ENCODE data around the gene LGALS4. TPM values are rescaled to one million over a fixed set of nuclear protein-coding genes. Genes with fewer than 3 reads are reported as not detected.
"Not testable (repeated sequence)": the region's sequence is repeated elsewhere in the genome, so short reads cannot be mapped to it uniquely, and the experiment has no call there.

The LGALS4 gene
- total and polyA plus RNA-seq, 9 donors, result 0.67 to 45.5 (median 1.3) TPM

GRCh38 chr19:38819231-38819920, 6.6 kb upstream of the LGALS4 start:
- H3K4me1 ChIP-seq (ENCODE audit: control insufficient read depth, insufficient read depth, low read length), result peaks cover 10% of the 10 kb centered on the region
- WGBS (ENCODE audit: insufficient coverage), result 77% methylated on average over 10 of the region's 13 CpGs
- peaks cover 35% of the 10 kb centered on the region for H3K36me3 ChIP-seq (ENCODE audit: control insufficient read depth, insufficient read depth, low read length)
- no peak overlapping the region for H3K4me3 ChIP-seq (ENCODE audit: low read length)
- DNase-seq, result peak; percentile 27
- peak overlapping the region; percentile 16 for H3K27ac ChIP-seq (ENCODE audit: low read length)
- no peaks in the 10 kb centered on the region for H3K27me3 ChIP-seq (ENCODE audit: control insufficient read depth, insufficient read depth, low read length)
- H3K9me3 ChIP-seq (replicated peaks; ENCODE audit: control insufficient read depth, low read depth, low read length), result no peaks in the 10 kb centered on the region

- H3K4me3 ChIP-seq (ENCODE audit: low read length), result no peak overlapping the region
- no peak for DNase-seq
- no peak overlapping the region for H3K27ac ChIP-seq (ENCODE audit: low read length)
- H3K9me3 ChIP-seq (replicated peaks; ENCODE audit: control insufficient read depth, low read depth, low read length), result no peaks in the 10 kb centered on the region
- no peaks in the 10 kb centered on the region for H3K27me3 ChIP-seq (ENCODE audit: control insufficient read depth, insufficient read depth, low read length)
- H3K36me3 ChIP-seq (ENCODE audit: control insufficient read depth, insufficient read depth, low read length), result peaks cover 40% of the 10 kb centered on the region
- 92% methylated on average over 11 of the region's 15 CpGs for WGBS (ENCODE audit: insufficient coverage)
- H3K4me1 ChIP-seq (ENCODE audit: control insufficient read depth, insufficient read depth, low read length), result peaks cover 10% of the 10 kb centered on the region
Observed at GRCh38 chr19:38817081-38817480, 4.3 kb upstream of the LGALS4 start.

- WGBS (ENCODE audit: insufficient coverage), result 93% methylated on average over 15 of the region's 18 CpGs
- Histone ChIP-seq H3K36me3 (ENCODE audit: control insufficient read depth, insufficient read depth, low read length) (peaks cover 40% of the 10 kb centered on the region), H3K4me3 (ENCODE audit: low read length) (no peak overlapping the region), H3K27ac (ENCODE audit: low read length) (no peak overlapping the region), H3K4me1 (ENCODE audit: control insufficient read depth, insufficient read depth, low read length) (peaks cover 10% of the 10 kb centered on the region), H3K27me3 (ENCODE audit: control insufficient read depth, insufficient read depth, low read length) (no peaks in the 10 kb centered on the region), H3K9me3 (replicated peaks; ENCODE audit: control insufficient read depth, low read depth, low read length) (no peaks in the 10 kb centered on the region)
- DNase-seq, result no peak
Observed at GRCh38 chr19:38816131-38816750, 3.5 kb upstream of the LGALS4 start.

- Histone ChIP-seq H3K27me3 (ENCODE audit: control insufficient read depth, insufficient read depth, low read length) (no peaks in the 10 kb centered on the region), H3K4me1 (ENCODE audit: control insufficient read depth, insufficient read depth, low read length) (peaks cover 6% of the 10 kb centered on the region), H3K4me3 (ENCODE audit: low read length) (no peak overlapping the region), H3K27ac (ENCODE audit: low read length) (no peak overlapping the region), H3K36me3 (ENCODE audit: control insufficient read depth, insufficient read depth, low read length) (peaks cover 40% of the 10 kb centered on the region), H3K9me3 (replicated peaks; ENCODE audit: control insufficient read depth, low read depth, low read length) (no peaks in the 10 kb centered on the region)
- WGBS (ENCODE audit: insufficient coverage), result 87% methylated on average over 31 of the region's 34 CpGs
- no peak for DNase-seq
Observed at GRCh38 chr19:38815059-38816001, 2.6 kb upstream of the LGALS4 start.

GRCh38 chr19:38813932-38814331, 1.2 kb upstream of the LGALS4 start:
- not testable (repeated sequence) for H3K27ac ChIP-seq (ENCODE audit: low read length); H3K4me1 ChIP-seq (ENCODE audit: control insufficient read depth, insufficient read depth, low read length); H3K9me3 ChIP-seq (replicated peaks; ENCODE audit: control insufficient read depth, low read depth, low read length); DNase-seq; H3K27me3 ChIP-seq (ENCODE audit: control insufficient read depth, insufficient read depth, low read length); H3K4me3 ChIP-seq (ENCODE audit: low read length)
- H3K36me3 ChIP-seq (ENCODE audit: control insufficient read depth, insufficient read depth, low read length), result peaks cover 35% of the 10 kb centered on the region
- no CpG with 5 or more reads among the region's 2 CpGs for WGBS (ENCODE audit: insufficient coverage)

- no peak overlapping the region for H3K4me3 ChIP-seq (ENCODE audit: low read length)
- no peaks in the 10 kb centered on the region for H3K27me3 ChIP-seq (ENCODE audit: control insufficient read depth, insufficient read depth, low read length)
- peaks cover 35% of the 10 kb centered on the region for H3K36me3 ChIP-seq (ENCODE audit: control insufficient read depth, insufficient read depth, low read length)
- H3K9me3 ChIP-seq (replicated peaks; ENCODE audit: control insufficient read depth, low read depth, low read length), result no peaks in the 10 kb centered on the region
- WGBS (ENCODE audit: insufficient coverage), result 100% methylated on average over 1 of the region's 6 CpGs
- no peaks in the 10 kb centered on the region for H3K4me1 ChIP-seq (ENCODE audit: control insufficient read depth, insufficient read depth, low read length)
- H3K27ac ChIP-seq (ENCODE audit: low read length), result no peak overlapping the region
- DNase-seq, result no peak
Observed at GRCh38 chr19:38813323-38813722, 578 bp upstream of the LGALS4 start.

- Histone ChIP-seq H3K4me3 (ENCODE audit: low read length) (no peak overlapping the region), H3K27me3 (ENCODE audit: control insufficient read depth, insufficient read depth, low read length) (no peaks in the 10 kb centered on the region), H3K4me1 (ENCODE audit: control insufficient read depth, insufficient read depth, low read length) (no peaks in the 10 kb centered on the region), H3K27ac (ENCODE audit: low read length) (no peak overlapping the region), H3K36me3 (ENCODE audit: control insufficient read depth, insufficient read depth, low read length) (peaks cover 28% of the 10 kb centered on the region), H3K9me3 (replicated peaks; ENCODE audit: control insufficient read depth, low read depth, low read length) (no peaks in the 10 kb centered on the region)
- no peak for DNase-seq
- 82% methylated on average over 12 of the region's 18 CpGs for WGBS (ENCODE audit: insufficient coverage)
Observed at GRCh38 chr19:38812009-38812840, 520 bp downstream of the LGALS4 start.

GRCh38 chr19:38809592-38810252, 3.0 kb downstream of the LGALS4 start:
- peaks cover 5% of the 10 kb centered on the region for H3K36me3 ChIP-seq (ENCODE audit: control insufficient read depth, insufficient read depth, low read length)
- no peak overlapping the region for H3K27ac ChIP-seq (ENCODE audit: low read length)
- H3K9me3 ChIP-seq (replicated peaks; ENCODE audit: control insufficient read depth, low read depth, low read length), result no peaks in the 10 kb centered on the region
- H3K4me1 ChIP-seq (ENCODE audit: control insufficient read depth, insufficient read depth, low read length), result peaks cover 2% of the 10 kb centered on the region
- no peak overlapping the region for H3K4me3 ChIP-seq (ENCODE audit: low read length)
- H3K27me3 ChIP-seq (ENCODE audit: control insufficient read depth, insufficient read depth, low read length), result no peaks in the 10 kb centered on the region
- 86% methylated on average over 4 of the region's 8 CpGs for WGBS (ENCODE audit: insufficient coverage)
- no peak for DNase-seq

GRCh38 chr19:38808741-38809140, 4.0 kb downstream of the LGALS4 start:
- H3K27me3 ChIP-seq (ENCODE audit: control insufficient read depth, insufficient read depth, low read length), result no peaks in the 10 kb centered on the region
- no peak overlapping the region for H3K4me3 ChIP-seq (ENCODE audit: low read length)
- H3K9me3 ChIP-seq (replicated peaks; ENCODE audit: control insufficient read depth, low read depth, low read length), result no peaks in the 10 kb centered on the region
- H3K36me3 ChIP-seq (ENCODE audit: control insufficient read depth, insufficient read depth, low read length), result peaks cover 5% of the 10 kb centered on the region
- no peak overlapping the region for H3K27ac ChIP-seq (ENCODE audit: low read length)
- 95% methylated on average over 13 of the region's 17 CpGs for WGBS (ENCODE audit: insufficient coverage)
- DNase-seq, result no peak
- H3K4me1 ChIP-seq (ENCODE audit: control insufficient read depth, insufficient read depth, low read length), result peaks cover 2% of the 10 kb centered on the region
